Measurements from ENCODE around the gene ZBTB8A. TPM values are rescaled to one million over a fixed set of nuclear protein-coding genes. Genes with fewer than 3 reads are reported as not detected.
A peak's percentile ranks its signal among the peaks of the same experiment; 100 is the strongest.

ZBTB8A gene
- total RNA-seq, 1 donor from 2014 or later: 15.9 TPM

DNA sequence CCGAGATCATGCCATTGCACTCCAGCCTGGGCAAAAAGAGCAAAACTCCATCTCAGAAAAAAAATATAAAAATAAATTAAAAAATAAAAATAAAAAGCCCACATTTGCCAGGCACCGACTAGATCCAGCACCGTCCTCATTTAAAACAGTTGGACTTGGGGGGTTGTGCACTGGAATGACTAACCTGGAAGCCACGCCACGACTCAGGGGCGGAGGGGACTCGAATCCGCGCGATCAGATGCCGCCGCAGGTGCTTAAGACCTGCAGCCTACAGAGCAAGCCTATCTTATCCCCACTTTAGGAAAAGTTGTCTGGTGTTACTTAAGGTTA, 72.6 kb downstream of the ZBTB8A start:
- peak overlapping the region; percentile 72 for H3K4me2 ChIP-seq
- no peaks in the 10 kb centered on the region for H3K27me3 Mint-ChIP-seq (ENCODE audit: insufficient read depth, low read depth)
- no peaks in the 10 kb centered on the region for H3K79me2 ChIP-seq (ENCODE audit: low read depth)
- peaks cover 5% of the 10 kb centered on the region for H3F3A ChIP-seq (ENCODE audit: low read depth)
- H3K4me3 Mint-ChIP-seq: peak overlapping the region; percentile 63
- no peaks in the 10 kb centered on the region for H3K36me3 ChIP-seq
- H3K36me3 Mint-ChIP-seq: no peaks in the 10 kb centered on the region
- peaks cover 3% of the 10 kb centered on the region for H3K4me1 Mint-ChIP-seq
- H3K27me3 ChIP-seq: no peaks in the 10 kb centered on the region
- no peak overlapping the region for H3K9ac ChIP-seq
- H3K9me3 Mint-ChIP-seq: no peaks in the 10 kb centered on the region
- DNase-seq (ENCODE audit: low spot score): no peak
- no peaks in the 10 kb centered on the region for H4K20me1 ChIP-seq (ENCODE audit: low read depth)
- H3K4me1 ChIP-seq: no peaks in the 10 kb centered on the region
- TF ChIP-seq EZH2phosphoT487 (IDR thresholded peaks at IDR 0.05) (no peak), EZH2 (IDR thresholded peaks at IDR 0.05) (no peak)
- TF ChIP-seq, protein P1, sequence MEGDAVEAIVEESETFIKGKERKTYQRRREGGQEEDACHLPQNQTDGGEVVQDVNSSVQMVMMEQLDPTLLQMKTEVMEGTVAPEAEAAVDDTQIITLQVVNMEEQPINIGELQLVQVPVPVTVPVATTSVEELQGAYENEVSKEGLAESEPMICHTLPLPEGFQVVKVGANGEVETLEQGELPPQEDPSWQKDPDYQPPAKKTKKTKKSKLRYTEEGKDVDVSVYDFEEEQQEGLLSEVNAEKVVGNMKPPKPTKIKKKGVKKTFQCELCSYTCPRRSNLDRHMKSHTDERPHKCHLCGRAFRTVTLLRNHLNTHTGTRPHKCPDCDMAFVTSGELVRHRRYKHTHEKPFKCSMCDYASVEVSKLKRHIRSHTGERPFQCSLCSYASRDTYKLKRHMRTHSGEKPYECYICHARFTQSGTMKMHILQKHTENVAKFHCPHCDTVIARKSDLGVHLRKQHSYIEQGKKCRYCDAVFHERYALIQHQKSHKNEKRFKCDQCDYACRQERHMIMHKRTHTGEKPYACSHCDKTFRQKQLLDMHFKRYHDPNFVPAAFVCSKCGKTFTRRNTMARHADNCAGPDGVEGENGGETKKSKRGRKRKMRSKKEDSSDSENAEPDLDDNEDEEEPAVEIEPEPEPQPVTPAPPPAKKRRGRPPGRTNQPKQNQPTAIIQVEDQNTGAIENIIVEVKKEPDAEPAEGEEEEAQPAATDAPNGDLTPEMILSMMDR (IDR thresholded peaks at IDR 0.05): no peak
- peak overlapping the region; percentile 44 for H3K4me3 ChIP-seq
- no peak overlapping the region for H3K27ac ChIP-seq
- no peak overlapping the region for H3K27ac Mint-ChIP-seq
- peak overlapping the region; percentile 26 for H2AFZ ChIP-seq (replicated peaks)
- no peaks in the 10 kb centered on the region for H3K9me3 ChIP-seq (ENCODE audit: low read depth)

DNA sequence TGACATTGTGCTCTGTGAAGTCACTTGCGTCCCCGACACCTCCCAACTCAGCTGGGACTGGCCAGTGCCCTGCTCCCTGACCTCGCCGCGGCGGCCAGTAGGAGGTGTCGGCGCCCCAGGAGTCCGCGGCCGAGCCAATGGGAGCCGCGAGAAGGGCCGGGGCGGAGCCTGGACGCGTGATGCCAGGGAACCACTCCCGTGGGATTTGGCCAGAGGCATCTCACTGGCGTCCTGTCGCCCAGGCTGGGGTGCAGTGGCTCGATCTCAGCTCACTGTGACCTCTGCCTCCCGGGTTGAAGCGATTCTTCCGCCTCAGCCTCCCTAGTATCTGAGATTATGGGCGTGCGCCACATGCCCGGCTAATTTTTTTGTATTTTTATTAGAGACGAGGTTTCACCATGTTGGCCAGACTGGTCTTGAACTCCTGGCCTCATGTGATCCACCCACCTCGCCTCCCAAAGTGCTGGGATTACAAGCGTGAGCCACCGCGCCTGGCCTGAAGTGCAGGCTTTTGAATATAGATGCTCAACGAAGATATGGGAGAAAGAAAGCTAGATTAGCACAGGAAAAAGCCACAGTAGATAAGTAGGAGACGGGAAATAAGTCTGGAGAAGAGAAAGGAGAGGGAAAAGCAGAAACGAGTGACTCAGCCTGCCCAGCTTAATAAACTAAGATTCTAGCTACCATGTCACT, 73.1 kb downstream of the ZBTB8A start:
- H2AFZ ChIP-seq (replicated peaks): peak overlapping the region; percentile 26
- peak; percentile 91 for DNase-seq (ENCODE audit: low spot score)
- no peaks in the 10 kb centered on the region for H3K4me1 ChIP-seq
- Mint-ChIP-seq H3K27ac (no peak overlapping the region), H3K36me3 (no peaks in the 10 kb centered on the region), H3K27me3 (ENCODE audit: insufficient read depth, low read depth) (no peaks in the 10 kb centered on the region), H3K4me1 (peaks cover 3% of the 10 kb centered on the region), H3K9me3 (no peaks in the 10 kb centered on the region), H3K4me3 (peak overlapping the region; percentile 63)
- no peak overlapping the region for H3K9ac ChIP-seq
- peak overlapping the region; percentile 72 for H3K4me2 ChIP-seq
- H3K79me2 ChIP-seq (ENCODE audit: low read depth): no peaks in the 10 kb centered on the region
- no peak for TF ChIP-seq EZH2phosphoT487 (IDR thresholded peaks at IDR 0.05)
- TF ChIP-seq, protein P1 (IDR thresholded peaks at IDR 0.05): no peak
- no peak for TF ChIP-seq EZH2 (IDR thresholded peaks at IDR 0.05)
- H3K4me3 ChIP-seq: peak overlapping the region; percentile 44
- H3F3A ChIP-seq (ENCODE audit: low read depth): peaks cover 5% of the 10 kb centered on the region
- no peak overlapping the region for H3K27ac ChIP-seq
- no peaks in the 10 kb centered on the region for H3K9me3 ChIP-seq (ENCODE audit: low read depth)
- no peaks in the 10 kb centered on the region for H3K36me3 ChIP-seq
- no peaks in the 10 kb centered on the region for H3K27me3 ChIP-seq
- H4K20me1 ChIP-seq (ENCODE audit: low read depth): no peaks in the 10 kb centered on the region

DNA sequence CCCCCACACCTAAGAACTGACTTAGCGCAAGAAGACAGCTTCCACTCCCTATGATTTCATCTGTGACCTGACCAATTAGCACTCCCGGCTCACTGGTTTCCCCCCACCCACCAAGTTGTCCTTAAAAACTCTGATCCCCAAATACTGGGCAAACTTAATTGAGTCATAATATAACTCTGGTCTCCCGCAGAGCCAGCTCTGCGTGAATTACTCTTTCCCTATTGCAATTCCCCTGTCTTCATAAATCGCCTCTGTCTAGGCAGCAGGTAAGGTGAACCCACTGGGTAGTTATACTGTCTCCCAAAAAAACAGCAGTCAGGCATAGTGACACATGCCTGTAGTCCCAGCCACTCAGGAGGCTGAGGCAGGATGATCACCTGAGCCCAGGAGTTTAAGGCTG, 74.2 kb downstream of the ZBTB8A start:
- no peak overlapping the region for H3K4me2 ChIP-seq
- Mint-ChIP-seq H3K27me3 (ENCODE audit: insufficient read depth, low read depth) (no peaks in the 10 kb centered on the region), H3K4me1 (peaks cover 3% of the 10 kb centered on the region), H3K36me3 (peaks cover 2% of the 10 kb centered on the region), H3K27ac (no peak overlapping the region), H3K9me3 (no peaks in the 10 kb centered on the region), H3K4me3 (no peak overlapping the region)
- H3F3A ChIP-seq (ENCODE audit: low read depth): peaks cover 5% of the 10 kb centered on the region
- H3K27ac ChIP-seq: no peak overlapping the region
- H3K4me1 ChIP-seq: no peaks in the 10 kb centered on the region
- H3K27me3 ChIP-seq: no peaks in the 10 kb centered on the region
- no peak overlapping the region for H3K9ac ChIP-seq
- H3K4me3 ChIP-seq: no peak overlapping the region
- H3K36me3 ChIP-seq: no peaks in the 10 kb centered on the region
- TF ChIP-seq EZH2phosphoT487 (IDR thresholded peaks at IDR 0.05) (no peak), EZH2 (IDR thresholded peaks at IDR 0.05) (no peak)
- TF ChIP-seq, protein P1 (IDR thresholded peaks at IDR 0.05): no peak
- H4K20me1 ChIP-seq (ENCODE audit: low read depth): no peaks in the 10 kb centered on the region
- H2AFZ ChIP-seq (replicated peaks): no peak overlapping the region
- H3K79me2 ChIP-seq (ENCODE audit: low read depth): no peaks in the 10 kb centered on the region
- H3K9me3 ChIP-seq (ENCODE audit: low read depth): no peaks in the 10 kb centered on the region
- DNase-seq (ENCODE audit: low spot score): no peak

Data from neural progenitor cell (in vitro differentiated cells).